HCT116 (cell line): ENCODE results near the gene SGSH. TPM values are rescaled to one million over a fixed set of nuclear protein-coding genes. Genes with fewer than 3 reads are reported as not detected.

Experiments
- ATAC-seq: fragments of 200-7000 bp; cut with Tn5 transposase; 2 replicates; pipeline ENCODE4 v1.9.1; 2020; ENCODE audit warnings: mild to moderate bottlenecking, moderate library complexity
- BruUV-seq: library from RNA; stranded (reverse); fragments of 400-500 nt; replicated peaks from 2 replicates; lab custom pipeline; 2021; lab: Mats Ljungman, UMichigan
- CTCF ChIA-PET: fragments of 300-600 bp; sonication (Branson Sonifier 250); formaldehyde crosslinking; loops from one replicate; lab custom pipeline; 2021; ENCODE audit warnings: antibody characterized with exemption; lab: Charles Lee
- POLR2A ChIA-PET: fragments of 300-600, 350-600 bp; sonication (Branson Sonifier 250); formaldehyde crosslinking; loops from one replicate; lab custom pipeline; 2021; ENCODE audit warnings: antibody characterized with exemption; lab: Charles Lee
- RAD21 ChIA-PET, 2 experiments: fragments of 300-600 bp; sonication (Branson Sonifier 250); formaldehyde crosslinking; loops; one replicate each; lab custom pipeline; 2023; ENCODE audit warnings: low total read pairs in 2 of 2; ENCODE audit not compliant: uncharacterized antibody in 2 of 2, unreplicated experiment in 2 of 2, low non-redundant PET in 1 of 2; lab: Charles Lee
- DNase-seq: peaks from one replicate; pipeline ENCODE4 v3.0.0-alpha.2; 2010; ENCODE audit warnings: low read depth, low spot score
- H2AFZ ChIP-seq: fragments of 200-600 bp; shearing (Covaris generic), sonication (generic); 2 replicates; pipeline ENCODE4 v1.6.1; 2017; ENCODE audit warnings: low read depth, mixed run types, mixed read lengths, antibody characterized with exemption, low read length; ENCODE audit not compliant: poor library complexity, severe bottlenecking
- H3K27ac ChIP-seq: 2 replicates; pipeline ENCODE4 v1.5.1; 2012; ENCODE audit warnings: low read depth, low read length
- H3K27me3 ChIP-seq: fragments of 200-600 bp; sonication (generic); 2 replicates; pipeline ENCODE4 v1.6.1; 2016; ENCODE audit warnings: mixed run types, low read length, mixed read lengths; ENCODE audit not compliant: insufficient read depth
- H3K36me3 ChIP-seq, 2 experiments: fragments of 200-500 bp in 1 of 2; fragments of 200-600 bp in 1 of 2; sonication (Bioruptor generic) in 1 of 2; sonication (generic) in 1 of 2; 2 replicates each; pipeline versions ENCODE4 v1.5.1 to v1.6.1; 2014 to 2016; ENCODE audit warnings: low read length in 2 of 2, inconsistent platforms in 1 of 2, mixed read lengths in 1 of 2, mixed run types in 1 of 2; ENCODE audit not compliant: insufficient read depth in 2 of 2, control insufficient read depth in 1 of 2
- H3K4me1 ChIP-seq, 2 experiments: fragments of 200-600 bp in 1 of 2; sonication (generic) in 1 of 2; 2 replicates each; pipeline versions ENCODE4 v1.5.1 to v1.6.1; 2012 to 2017; ENCODE audit warnings: low read length in 2 of 2, inconsistent platforms in 1 of 2, mild to moderate bottlenecking in 1 of 2, mixed read lengths in 1 of 2, mixed run types in 1 of 2, moderate library complexity in 1 of 2; ENCODE audit not compliant: insufficient read depth in 2 of 2, control insufficient read depth in 1 of 2
- H3K4me2 ChIP-seq: fragments of 200-600 bp; sonication (generic); 2 replicates; pipeline ENCODE4 v1.6.1; 2017; ENCODE audit warnings: mixed run types, low read length, mixed read lengths
- H3K4me3 ChIP-seq, 2 experiments: fragments of 200-600 bp in 1 of 2; sonication (generic) in 1 of 2; replicated peaks in 1 of 2; 2 replicates each; pipeline ENCODE4 v1.5.1; 2011 to 2016; ENCODE audit warnings: low read length in 2 of 2, control low read depth in 1 of 2, low read depth in 1 of 2, mild to moderate bottlenecking in 1 of 2, mixed read lengths in 1 of 2, mixed run types in 1 of 2
- H3K79me2 ChIP-seq: fragments of 200-600 bp; sonication (generic); 2 replicates; pipeline ENCODE4 v1.6.1; 2017; ENCODE audit warnings: mild to moderate bottlenecking, mixed run types, low read length, moderate library complexity, mixed read lengths; ENCODE audit not compliant: insufficient read depth
- H3K9ac ChIP-seq: fragments of 200-600 bp; sonication (generic); 2 replicates; pipeline ENCODE4 v1.6.1; 2016; ENCODE audit warnings: low read length, mixed read lengths
- H3K9me2 ChIP-seq: fragments of 200-600 bp; sonication (generic), shearing (Covaris generic); 2 replicates; pipeline ENCODE4 v1.6.1; 2017; ENCODE audit warnings: mixed run types, mild to moderate bottlenecking, moderate library complexity; ENCODE audit not compliant: insufficient read depth
- H3K9me3 ChIP-seq, 2 experiments: fragments of 200-500 bp in 1 of 2; fragments of 200-600 bp in 1 of 2; sonication (Bioruptor generic) in 1 of 2; sonication (generic) in 1 of 2; 2 replicates each; pipeline ENCODE4 v1.6.1; 2014 to 2017; ENCODE audit warnings: low read length in 2 of 2, mixed read lengths in 2 of 2, inconsistent platforms in 1 of 2, low read depth in 1 of 2, mild to moderate bottlenecking in 1 of 2, mixed run types in 1 of 2, moderate library complexity in 1 of 2; ENCODE audit not compliant: control insufficient read depth in 1 of 2, insufficient read depth in 1 of 2
- H4K20me1 ChIP-seq: fragments of 200-600 bp; sonication (generic), shearing (Covaris generic); 2 replicates; pipeline ENCODE4 v1.6.1; 2017; ENCODE audit warnings: mixed run types, mild to moderate bottlenecking, moderate library complexity; ENCODE audit not compliant: insufficient read depth
- CEBPB ChIP-seq: IDR thresholded peaks from 2 replicates; pipeline ENCODE4 v1.6.1; 2012; ENCODE audit warnings: low read depth
- ELF1 ChIP-seq: IDR thresholded peaks from 2 replicates; pipeline ENCODE4 v1.6.1; 2012; ENCODE audit warnings: low read depth, borderline replicate concordance
- EZH2 ChIP-seq: fragments of 200-600 bp; sonication (generic); IDR thresholded peaks from 2 replicates; pipeline ENCODE4 v1.6.1; 2017; ENCODE audit warnings: antibody characterized with exemption, mixed run types
- EZH2phosphoT487 ChIP-seq: fragments of 200-600 bp; IDR thresholded peaks from 2 replicates; pipeline ENCODE4 v1.6.1; 2018; ENCODE audit warnings: antibody characterized with exemption, borderline replicate concordance
- FOSL1 ChIP-seq: IDR thresholded peaks from 2 replicates; pipeline ENCODE4 v1.6.1; 2012; ENCODE audit warnings: low read depth
- JUND ChIP-seq: IDR thresholded peaks from 2 replicates; pipeline ENCODE4 v1.6.1; 2012
- POLR2A ChIP-seq: IDR thresholded peaks from 2 replicates; pipeline ENCODE4 v1.7.0; 2011; ENCODE audit warnings: borderline replicate concordance; ENCODE audit not compliant: insufficient read depth, insufficient read length; ENCODE audit errors: extremely low read depth
- SIN3A ChIP-seq: IDR thresholded peaks from 2 replicates; pipeline ENCODE4 v1.6.1; 2012; ENCODE audit warnings: low read depth
- TCF7L2 ChIP-seq: IDR thresholded peaks from 2 replicates; pipeline ENCODE4 v1.7.0; 2011; ENCODE audit warnings: borderline replicate concordance, inconsistent platforms; ENCODE audit not compliant: insufficient read depth, insufficient read length; ENCODE audit errors: extremely low read depth
- YY1 ChIP-seq: IDR thresholded peaks from 2 replicates; pipeline ENCODE4 v1.6.1; 2011; ENCODE audit warnings: low read length, low read depth, moderate library complexity, mild to moderate bottlenecking; ENCODE audit not compliant: insufficient replicate concordance; ENCODE audit errors: extremely low read depth
- ZFX ChIP-seq: fragments of 450-650 bp; IDR thresholded peaks from 2 replicates; pipeline ENCODE4 v1.6.1; 2017
- ZNF274 ChIP-seq: fragments of 200-500 bp; sonication (Bioruptor generic); IDR thresholded peaks from 2 replicates; pipeline ENCODE4 v1.6.1; 2014; ENCODE audit warnings: mild to moderate bottlenecking, low read depth, low read length, inconsistent platforms
- intact Hi-C: fragments of 100-400 bp; cut with micrococcal nuclease; formaldehyde crosslinking; loops from 2 replicates; pipeline ENCODE4 v1.10.0; 2022
- total RNA-seq: library from RNA; stranded (reverse); gene quantifications from one replicate; pipeline ENCODE4 v1.2.1, GENCODE V29; 2021; ENCODE audit not compliant: unreplicated experiment
- TF ChIP-seq, protein P1 (sequence below): IDR thresholded peaks from 2 replicates; pipeline ENCODE4 v1.6.1; 2011; ENCODE audit warnings: mild to moderate bottlenecking, low read length, moderate library complexity; ENCODE audit not compliant: insufficient replicate concordance; ENCODE audit errors: extremely low read depth
- TF ChIP-seq, protein P2 (sequence below): IDR thresholded peaks from 2 replicates; pipeline ENCODE4 v1.6.1; 2012
- TF ChIP-seq, protein P3 (sequence below): IDR thresholded peaks from 2 replicates; pipeline ENCODE4 v1.6.1; 2012; ENCODE audit warnings: low read depth

The SGSH gene
- total RNA-seq, 1 experiment from 2014 or later = 34.4 TPM

DNA sequence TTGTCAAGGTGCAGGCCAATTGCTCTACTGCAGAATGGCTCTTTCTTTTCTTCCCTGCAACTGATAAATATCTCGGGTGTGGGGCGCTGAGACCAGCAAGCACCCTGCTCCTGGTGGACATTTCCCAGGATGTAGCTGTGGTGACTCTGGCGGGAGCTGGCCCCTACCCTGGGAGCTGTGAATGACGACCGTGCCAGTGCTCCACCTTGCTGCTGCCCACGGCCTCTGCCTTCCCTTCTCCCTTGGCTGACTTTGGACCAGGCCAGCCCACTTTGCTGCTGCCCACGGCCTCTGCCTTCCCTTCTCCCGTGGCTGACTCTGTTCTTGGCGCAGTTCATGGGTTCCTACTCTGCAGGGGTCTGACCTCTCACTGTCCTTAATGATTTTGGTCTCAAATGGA is 34.2 kb downstream of the SGSH start:
- ChIA-PET POLR2A (no interaction called here), RAD21 (no interaction called here), CTCF (no interaction called here)
- DNase-seq (no peak), ATAC-seq (no peak)
- Histone ChIP-seq H4K20me1 (no peaks in the 10 kb centered on the region), H3K9me3 (no peaks in the 10 kb centered on the region), H3K9ac (no peak overlapping the region), H2AFZ (no peak overlapping the region), H3K9me2 (no peaks in the 10 kb centered on the region), H3K4me2 (no peak overlapping the region), H3K36me3 (no peaks in the 10 kb centered on the region), H3K27me3 (no peaks in the 10 kb centered on the region), H3K4me3 (no peak overlapping the region), H3K4me1 (peaks cover 0 to 16% of the 10 kb centered on the region in 2 experiments; a peak in 1 of 4 replicates), H3K79me2 (no peaks in the 10 kb centered on the region), H3K27ac (no peak overlapping the region)
- intact Hi-C loops = no loop called here
- TF ChIP-seq YY1 (no peak), FOSL1 (no peak), POLR2A (no peak), JUND (no peak), ELF1 (no peak)
- TF ChIP-seq, protein P1, sequence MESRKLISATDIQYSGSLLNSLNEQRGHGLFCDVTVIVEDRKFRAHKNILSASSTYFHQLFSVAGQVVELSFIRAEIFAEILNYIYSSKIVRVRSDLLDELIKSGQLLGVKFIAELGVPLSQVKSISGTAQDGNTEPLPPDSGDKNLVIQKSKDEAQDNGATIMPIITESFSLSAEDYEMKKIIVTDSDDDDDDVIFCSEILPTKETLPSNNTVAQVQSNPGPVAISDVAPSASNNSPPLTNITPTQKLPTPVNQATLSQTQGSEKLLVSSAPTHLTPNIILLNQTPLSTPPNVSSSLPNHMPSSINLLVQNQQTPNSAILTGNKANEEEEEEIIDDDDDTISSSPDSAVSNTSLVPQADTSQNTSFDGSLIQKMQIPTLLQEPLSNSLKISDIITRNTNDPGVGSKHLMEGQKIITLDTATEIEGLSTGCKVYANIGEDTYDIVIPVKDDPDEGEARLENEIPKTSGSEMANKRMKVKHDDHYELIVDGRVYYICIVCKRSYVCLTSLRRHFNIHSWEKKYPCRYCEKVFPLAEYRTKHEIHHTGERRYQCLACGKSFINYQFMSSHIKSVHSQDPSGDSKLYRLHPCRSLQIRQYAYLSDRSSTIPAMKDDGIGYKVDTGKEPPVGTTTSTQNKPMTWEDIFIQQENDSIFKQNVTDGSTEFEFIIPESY = no peak
- no TSS peak for BruUV-seq

DNA sequence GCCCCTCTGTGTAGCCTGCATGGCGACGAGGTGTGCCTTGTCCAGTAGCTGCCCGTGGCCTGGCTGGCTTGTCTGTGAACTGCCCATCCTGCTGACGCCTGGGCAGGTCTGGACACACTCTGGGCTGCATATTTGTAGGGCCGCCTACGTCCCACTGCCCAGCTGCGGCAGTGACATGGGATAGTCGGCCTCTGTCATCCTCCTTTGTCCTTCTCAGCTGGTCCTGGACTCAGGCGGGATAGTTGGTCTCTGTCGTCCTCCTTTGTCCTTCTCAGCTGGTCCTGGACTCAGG is 35.8 kb downstream of the SGSH start:
- DNase-seq (no peak), ATAC-seq (no peak)
- TF ChIP-seq, protein P2, sequence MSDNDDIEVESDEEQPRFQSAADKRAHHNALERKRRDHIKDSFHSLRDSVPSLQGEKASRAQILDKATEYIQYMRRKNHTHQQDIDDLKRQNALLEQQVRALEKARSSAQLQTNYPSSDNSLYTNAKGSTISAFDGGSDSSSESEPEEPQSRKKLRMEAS = no peak
- TF ChIP-seq EZH2phosphoT487 (no peak), JUND (no peak), ELF1 (no peak), POLR2A (no peak), CEBPB (no peak), ZFX (no peak), TCF7L2 (no peak), SIN3A (no peak), ZNF274 (no peak), EZH2 (no peak)
- TF ChIP-seq, protein P3, sequence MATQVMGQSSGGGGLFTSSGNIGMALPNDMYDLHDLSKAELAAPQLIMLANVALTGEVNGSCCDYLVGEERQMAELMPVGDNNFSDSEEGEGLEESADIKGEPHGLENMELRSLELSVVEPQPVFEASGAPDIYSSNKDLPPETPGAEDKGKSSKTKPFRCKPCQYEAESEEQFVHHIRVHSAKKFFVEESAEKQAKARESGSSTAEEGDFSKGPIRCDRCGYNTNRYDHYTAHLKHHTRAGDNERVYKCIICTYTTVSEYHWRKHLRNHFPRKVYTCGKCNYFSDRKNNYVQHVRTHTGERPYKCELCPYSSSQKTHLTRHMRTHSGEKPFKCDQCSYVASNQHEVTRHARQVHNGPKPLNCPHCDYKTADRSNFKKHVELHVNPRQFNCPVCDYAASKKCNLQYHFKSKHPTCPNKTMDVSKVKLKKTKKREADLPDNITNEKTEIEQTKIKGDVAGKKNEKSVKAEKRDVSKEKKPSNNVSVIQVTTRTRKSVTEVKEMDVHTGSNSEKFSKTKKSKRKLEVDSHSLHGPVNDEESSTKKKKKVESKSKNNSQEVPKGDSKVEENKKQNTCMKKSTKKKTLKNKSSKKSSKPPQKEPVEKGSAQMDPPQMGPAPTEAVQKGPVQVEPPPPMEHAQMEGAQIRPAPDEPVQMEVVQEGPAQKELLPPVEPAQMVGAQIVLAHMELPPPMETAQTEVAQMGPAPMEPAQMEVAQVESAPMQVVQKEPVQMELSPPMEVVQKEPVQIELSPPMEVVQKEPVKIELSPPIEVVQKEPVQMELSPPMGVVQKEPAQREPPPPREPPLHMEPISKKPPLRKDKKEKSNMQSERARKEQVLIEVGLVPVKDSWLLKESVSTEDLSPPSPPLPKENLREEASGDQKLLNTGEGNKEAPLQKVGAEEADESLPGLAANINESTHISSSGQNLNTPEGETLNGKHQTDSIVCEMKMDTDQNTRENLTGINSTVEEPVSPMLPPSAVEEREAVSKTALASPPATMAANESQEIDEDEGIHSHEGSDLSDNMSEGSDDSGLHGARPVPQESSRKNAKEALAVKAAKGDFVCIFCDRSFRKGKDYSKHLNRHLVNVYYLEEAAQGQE = no peak
- no TSS peak for BruUV-seq
- no peak overlapping the region for H3K9ac ChIP-seq
- H3K4me1 ChIP-seq = peaks cover 0 to 16% of the 10 kb centered on the region in 2 experiments; a peak in 1 of 4 replicates
- no peak overlapping the region for H3K27ac ChIP-seq
- H3K27me3 ChIP-seq = no peaks in the 10 kb centered on the region
- H3K9me3 ChIP-seq = no peaks in the 10 kb centered on the region
- ChIA-PET RAD21 (no interaction called here), POLR2A (no interaction called here), CTCF (no interaction called here)
- no peaks in the 10 kb centered on the region for H4K20me1 ChIP-seq
- no peak overlapping the region for H3K4me2 ChIP-seq
- intact Hi-C loops = no loop called here
- H3K79me2 ChIP-seq = no peaks in the 10 kb centered on the region
- no peak overlapping the region for H3K4me3 ChIP-seq
- no peaks in the 10 kb centered on the region for H3K9me2 ChIP-seq
- no peaks in the 10 kb centered on the region for H3K36me3 ChIP-seq
- H2AFZ ChIP-seq = no peak overlapping the region
